GM19455 (cell line): ENCODE results near the gene AVL9.
"Not testable (repeated sequence)": the region's sequence is repeated elsewhere in the genome, so short reads cannot be mapped to it uniquely, and the experiment has no call there.

Experiments
- ATAC-seq: cut with Tn5 transposase; IDR thresholded peaks from one replicate; pipeline ENCODE4 v1.9.1; 2021; ENCODE audit not compliant: unreplicated experiment

AVL9 gene

GRCh38 chr7:32495298-32496051 is at the start of gene AVL9:
TSS of gene AVL9 (plus strand) at chr7:32495489. CDS start at chr7:32495710, 221 bp downstream.
- peak; percentile 95 for ATAC-seq

- no peak for ATAC-seq
Observed at GRCh38 chr7:32447218-32447617, 48.1 kb upstream of the AVL9 start.

GRCh38 chr7:32453341-32454011 is 41.8 kb upstream of the AVL9 start:
- ATAC-seq, result no peak

GRCh38 chr7:32458025-32458424 is 37.3 kb upstream of the AVL9 start:
- ATAC-seq, result no peak

- no peak for ATAC-seq
Observed at GRCh38 chr7:32459788-32460187, 35.5 kb upstream of the AVL9 start.

DNA sequence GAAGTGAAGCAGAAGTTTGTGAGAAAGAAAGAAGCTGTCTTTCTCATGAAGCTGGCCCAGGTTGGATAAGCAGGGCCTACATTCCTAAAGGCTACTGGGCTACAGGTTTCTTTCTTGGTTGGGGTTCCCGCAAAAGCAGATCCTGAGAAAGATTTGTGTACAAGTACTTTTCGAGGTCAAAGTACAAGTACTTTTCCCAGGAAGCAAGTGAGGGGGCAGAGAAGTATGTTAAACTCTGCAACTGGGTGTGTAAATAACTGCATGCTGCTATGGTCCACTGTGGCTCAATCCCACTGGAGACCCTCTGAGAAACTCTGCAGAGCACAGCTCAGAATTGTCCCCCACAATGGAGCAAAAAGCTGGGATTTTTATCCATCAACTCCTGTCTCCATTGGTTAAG is 33.8 kb upstream of the AVL9 start:
- no peak for ATAC-seq

GRCh38 chr7:32462451-32462850 is 32.8 kb upstream of the AVL9 start:
- no peak for ATAC-seq

GRCh38 chr7:32462977-32463376 is 32.3 kb upstream of the AVL9 start:
- no peak for ATAC-seq

GRCh38 chr7:32464641-32465416 is 30.5 kb upstream of the AVL9 start:
- not testable (repeated sequence) for ATAC-seq

GRCh38 chr7:32470004-32470403 is 25.3 kb upstream of the AVL9 start:
- not testable (repeated sequence) for ATAC-seq

DNA sequence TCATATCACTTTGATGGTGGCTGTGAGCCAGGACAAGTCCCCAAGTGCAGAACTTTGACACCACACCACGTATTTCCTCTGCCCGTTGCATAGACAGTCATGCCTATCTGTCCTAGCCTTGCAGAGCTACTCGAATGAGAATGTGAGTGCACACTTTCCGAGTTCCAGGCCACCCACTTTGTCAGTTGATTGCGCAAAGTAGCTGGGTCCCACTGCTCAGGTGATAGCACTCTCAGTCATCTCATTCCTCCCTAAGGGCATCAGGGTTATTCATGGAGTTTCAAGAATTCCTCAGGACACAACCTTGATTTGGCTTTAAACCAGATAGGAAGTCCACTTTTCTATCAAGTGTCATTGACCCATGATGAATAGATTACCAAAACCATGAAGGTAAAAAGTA is 24.4 kb upstream of the AVL9 start:
- no peak for ATAC-seq

GRCh38 chr7:32472015-32472414 is 23.3 kb upstream of the AVL9 start:
- ATAC-seq, result no peak

- no peak for ATAC-seq
Observed at GRCh38 chr7:32474008-32474407, 21.3 kb upstream of the AVL9 start.

DNA sequence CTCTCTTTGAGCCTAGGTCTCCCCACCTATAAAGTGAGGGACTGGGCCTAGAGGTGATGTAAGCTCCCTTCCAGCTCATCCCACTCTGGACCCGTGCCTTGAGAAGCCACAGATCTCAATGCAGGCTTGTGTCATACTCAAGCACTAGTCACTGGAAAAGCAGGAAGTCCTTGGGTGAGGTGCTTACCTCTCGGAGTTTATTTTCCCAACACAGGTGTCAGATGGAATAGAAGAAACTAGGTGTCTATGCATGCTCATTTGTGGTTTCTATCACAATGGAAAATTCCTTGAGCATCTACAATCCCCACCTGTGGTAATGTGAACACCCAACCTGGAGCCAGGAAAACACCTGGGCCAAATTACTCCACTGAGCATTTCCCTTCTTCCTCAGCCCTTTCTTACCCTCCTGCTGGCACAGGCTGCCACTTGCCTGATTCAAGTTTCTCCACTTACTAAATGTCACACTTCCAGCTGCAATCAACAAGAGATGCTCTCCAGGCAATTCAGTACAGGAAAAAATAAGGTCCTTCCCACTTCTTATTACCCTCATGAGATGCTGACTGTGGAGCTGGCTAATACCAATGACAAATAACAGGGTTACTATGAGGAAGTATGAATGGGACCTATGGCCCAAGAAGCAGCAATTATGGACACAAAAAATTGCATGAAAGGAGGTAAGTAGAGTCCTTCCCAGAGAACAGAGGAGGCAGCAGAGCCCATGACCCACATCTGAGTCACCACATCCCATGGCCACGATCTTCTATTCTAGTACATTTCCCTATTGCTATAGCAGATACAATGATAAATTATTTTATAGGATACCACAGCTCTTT is 18.3 kb upstream of the AVL9 start:
- ATAC-seq, result no peak

DNA sequence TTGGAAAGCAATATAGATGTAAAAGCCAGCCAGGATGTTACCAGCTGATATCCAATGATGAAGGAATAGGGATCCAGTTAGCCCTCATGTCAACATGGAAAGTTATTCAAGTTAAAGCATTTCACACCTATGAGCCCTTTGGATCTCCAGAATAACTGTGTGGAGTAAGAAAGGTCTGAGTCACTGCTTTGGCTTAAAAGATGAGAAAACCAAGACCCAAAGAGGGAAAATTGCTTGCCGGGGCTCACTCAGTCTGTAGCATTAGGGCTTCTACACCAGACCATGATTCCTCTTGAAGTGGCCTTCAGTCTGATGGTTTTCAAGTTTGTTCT is 17.7 kb upstream of the AVL9 start:
- ATAC-seq, result no peak

GRCh38 chr7:32479574-32480200 is 15.6 kb upstream of the AVL9 start:
- no peak for ATAC-seq

GRCh38 chr7:32481176-32481575 is 14.1 kb upstream of the AVL9 start:
- ATAC-seq, result no peak

GRCh38 chr7:32481921-32482320 is 13.4 kb upstream of the AVL9 start:
- ATAC-seq, result no peak

DNA sequence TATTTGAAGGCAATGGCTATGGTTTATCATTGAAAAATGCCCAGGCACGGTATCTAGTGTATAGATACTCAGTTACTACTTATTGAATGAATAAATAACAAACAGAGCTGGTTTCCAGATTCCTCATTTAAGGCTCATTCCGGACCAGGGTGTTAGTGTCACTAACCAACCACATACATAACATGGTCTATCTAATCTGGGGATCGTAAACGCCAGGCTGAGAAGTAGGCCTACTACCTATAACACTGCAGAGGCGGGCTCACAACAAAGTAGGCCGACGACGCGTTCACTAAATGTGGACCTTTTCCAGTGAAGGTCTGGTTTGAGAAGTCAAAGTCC is 5.5 kb upstream of the AVL9 start:
- ATAC-seq, result peak; percentile 27

GRCh38 chr7:32490127-32490796 is 5.0 kb upstream of the AVL9 start, which contains the start of gene LSM5:
TSS of gene LSM5 (minus strand) at chr7:32490380. CDS start at chr7:32490365, 15 bp downstream.
- ATAC-seq, result peak; percentile 91
